SH-SY5Y (cell line): Measurements from ENCODE around the gene TRIO.

Experiments
- GATA2 ChIP-seq: IDR thresholded peaks from 2 replicates; pipeline ENCODE4 v1.6.1; 2011; ENCODE audit warnings: mild to moderate bottlenecking, low read depth, low read length
- GATA3 ChIP-seq: IDR thresholded peaks from 2 replicates; pipeline ENCODE4 v1.6.1; 2011; ENCODE audit warnings: low read depth, mild to moderate bottlenecking, low read length, moderate library complexity

- TF ChIP-seq GATA3 (no peak), GATA2 (0 out of 2 replicates have a peak, but pooled peaks have one; percentile 9)
Observed at GRCh38 chr5:14240359-14240758, 97.2 kb downstream of the TRIO start.
